Measurements from ENCODE around the gene BMPR2.

- TF ChIP-seq CTCF (IDR thresholded peaks at IDR 0.05 in 2 of 3, conservative IDR thresholded peaks at IDR 0.05 in 1 of 3; ENCODE audit: borderline replicate concordance in 1 of 3, insufficient read depth in 1 of 3, low read depth in 2 of 3, low read length in 2 of 3) = no peak
- no peak for TF ChIP-seq REST (IDR thresholded peaks at IDR 0.05; ENCODE audit: low read depth)
- no peak for TF ChIP-seq TCF7L2 (IDR thresholded peaks at IDR 0.05; ENCODE audit: borderline replicate concordance, extremely low read depth, insufficient read depth, insufficient read length)
- no peak for TF ChIP-seq POLR2A (IDR thresholded peaks at IDR 0.05; ENCODE audit: borderline replicate concordance, extremely low read depth, insufficient read depth, insufficient read length)
- no peak for TF ChIP-seq ATF3 (IDR thresholded peaks at IDR 0.05)
- TF ChIP-seq SIN3A (IDR thresholded peaks at IDR 0.05; ENCODE audit: low read depth) = no peak
- TF ChIP-seq EZH2 (IDR thresholded peaks at IDR 0.05) = no peak
- TF ChIP-seq MAX (IDR thresholded peaks at IDR 0.05) = no peak
- TF ChIP-seq EZH2phosphoT487 (IDR thresholded peaks at IDR 0.05; ENCODE audit: borderline replicate concordance) = no peak
- TF ChIP-seq POLR2AphosphoS5 (IDR thresholded peaks at IDR 0.05; ENCODE audit: low read depth, low read length) = no peak
- no peak for TF ChIP-seq ZBTB33 (IDR thresholded peaks at IDR 0.05; ENCODE audit: extremely low read depth, insufficient replicate concordance, low read length)
These were observed 48.3 kb upstream of the BMPR2 start for GRCh38 chr2:202327858-202328257.

Measured in HCT116 (cell line).